AG04450 (cell line): ENCODE data around the gene GABRR3. TPM values are rescaled to one million over a fixed set of nuclear protein-coding genes. Genes with fewer than 3 reads are reported as not detected.

Experiments used
- CTCF ChIA-PET: fragments of 300-600, 350-600 bp; formaldehyde crosslinking; extraction: SDS; loops from one replicate; lab custom pipeline; 2022; ENCODE audit warnings: antibody characterized with exemption, inconsistent platforms; lab: Charles Lee
- POLR2A ChIA-PET: fragments of 350-600 bp; formaldehyde crosslinking; extraction: SDS; loops from one replicate; lab custom pipeline; 2021; ENCODE audit warnings: antibody characterized with exemption, inconsistent platforms; lab: Yijun Ruan, JAX
- DNase-seq: peaks from one replicate; pipeline ENCODE4 v3.0.0-alpha.2; 2011; ENCODE audit warnings: low read depth, low spot score
- H3K27ac ChIP-seq: one replicate; pipeline ENCODE4 v1.5.1; 2012; ENCODE audit warnings: low read depth, low read length, control low read depth
- H3K27me3 ChIP-seq: one replicate; pipeline ENCODE4 v1.6.0; 2012; ENCODE audit warnings: low read length; ENCODE audit not compliant: control insufficient read depth, insufficient read depth
- H3K4me3 ChIP-seq: 2 replicates; pipeline ENCODE4 v1.5.1; 2011; ENCODE audit warnings: mild to moderate bottlenecking, low read depth, low read length, control low read depth
- H3K9me3 ChIP-seq: 2 replicates; pipeline ENCODE4 v1.5.1; 2012; ENCODE audit warnings: low read length; ENCODE audit not compliant: control insufficient read depth, insufficient read depth
- polyA plus RNA-seq: library from polyadenylated mRNA; depleted of rRNA; stranded (reverse); fragments of >200 nt; gene quantifications from 2 replicates; pipeline ENCODE4 v1.2.3, GENCODE V29; 2011
- TF ChIP-seq, protein P1 (sequence below): IDR thresholded peaks from 2 replicates; pipeline ENCODE4 v1.5.1; 2011; ENCODE audit warnings: low read depth, low read length, control low read depth, inconsistent platforms

Gene GABRR3
- polyA plus RNA-seq, 1 experiment, result not detected

DNA sequence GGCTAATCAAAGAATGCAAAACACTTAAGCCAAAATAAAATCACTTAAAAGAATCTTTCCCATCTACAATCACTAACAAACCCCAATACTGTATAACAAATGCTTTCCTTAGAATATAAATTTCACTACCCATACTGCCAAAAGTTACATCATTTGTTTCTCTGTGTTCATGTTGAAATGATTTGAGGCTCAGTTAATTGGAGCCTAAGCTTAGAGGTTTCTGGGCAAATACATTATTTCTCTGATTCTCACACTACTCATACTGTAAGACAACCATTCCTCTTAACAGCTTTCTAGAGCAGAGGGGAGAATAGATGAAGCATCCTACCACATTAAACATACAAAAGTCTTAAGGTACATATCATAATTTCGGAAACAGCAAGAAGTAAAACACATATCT lies 65.0 kb downstream of the GABRR3 start:
- CTCF ChIA-PET, result interaction anchor here (1.2 to 1.9 kb wide), 2 partner anchors 52 to 251 kb away, joined by 5 to 8 read pairs; no protein-coding TSS in a partner anchor
- H3K4me3 ChIP-seq, result no peak overlapping the region
- TF ChIP-seq, protein P1, sequence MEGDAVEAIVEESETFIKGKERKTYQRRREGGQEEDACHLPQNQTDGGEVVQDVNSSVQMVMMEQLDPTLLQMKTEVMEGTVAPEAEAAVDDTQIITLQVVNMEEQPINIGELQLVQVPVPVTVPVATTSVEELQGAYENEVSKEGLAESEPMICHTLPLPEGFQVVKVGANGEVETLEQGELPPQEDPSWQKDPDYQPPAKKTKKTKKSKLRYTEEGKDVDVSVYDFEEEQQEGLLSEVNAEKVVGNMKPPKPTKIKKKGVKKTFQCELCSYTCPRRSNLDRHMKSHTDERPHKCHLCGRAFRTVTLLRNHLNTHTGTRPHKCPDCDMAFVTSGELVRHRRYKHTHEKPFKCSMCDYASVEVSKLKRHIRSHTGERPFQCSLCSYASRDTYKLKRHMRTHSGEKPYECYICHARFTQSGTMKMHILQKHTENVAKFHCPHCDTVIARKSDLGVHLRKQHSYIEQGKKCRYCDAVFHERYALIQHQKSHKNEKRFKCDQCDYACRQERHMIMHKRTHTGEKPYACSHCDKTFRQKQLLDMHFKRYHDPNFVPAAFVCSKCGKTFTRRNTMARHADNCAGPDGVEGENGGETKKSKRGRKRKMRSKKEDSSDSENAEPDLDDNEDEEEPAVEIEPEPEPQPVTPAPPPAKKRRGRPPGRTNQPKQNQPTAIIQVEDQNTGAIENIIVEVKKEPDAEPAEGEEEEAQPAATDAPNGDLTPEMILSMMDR, result no peak
- POLR2A ChIA-PET, result no interaction called here
- H3K27ac ChIP-seq, result no peak overlapping the region
- H3K27me3 ChIP-seq, result no peaks in the 10 kb centered on the region
- no peaks in the 10 kb centered on the region for H3K9me3 ChIP-seq
- DNase-seq, result no peak

DNA sequence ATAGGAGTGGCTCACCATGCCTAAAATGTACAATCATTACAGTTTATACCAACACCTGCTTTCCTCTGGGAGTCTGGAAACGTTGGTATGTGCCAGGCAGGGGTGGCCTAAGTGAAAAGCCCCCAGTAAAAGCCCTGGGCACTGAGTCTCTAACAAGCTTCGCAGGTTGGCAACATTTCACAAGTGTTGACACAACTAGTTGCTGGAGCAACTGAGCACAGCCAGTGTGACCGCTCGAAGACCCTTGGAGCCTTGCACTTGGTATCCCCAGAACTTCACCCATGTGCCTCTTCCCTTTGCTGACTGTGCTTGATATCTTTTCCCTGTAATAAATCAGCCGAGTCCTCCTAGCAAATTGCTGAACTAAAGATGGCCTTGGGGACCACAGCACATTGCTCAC lies 65.6 kb downstream of the GABRR3 start:
- no peaks in the 10 kb centered on the region for H3K27me3 ChIP-seq
- TF ChIP-seq, protein P1, result no peak
- POLR2A ChIA-PET, result no interaction called here
- CTCF ChIA-PET, result no interaction called here
- no peaks in the 10 kb centered on the region for H3K9me3 ChIP-seq
- H3K27ac ChIP-seq, result no peak overlapping the region
- no peak overlapping the region for H3K4me3 ChIP-seq
- DNase-seq, result no peak

- ChIA-PET CTCF (interaction anchor here (0.8 kb wide), 1 partner anchor 71 kb away, joined by 3 read pairs; no protein-coding TSS in a partner anchor), POLR2A (no interaction called here)
These were observed 66.7 kb downstream of the GABRR3 start for GRCh38 chr3:97968376-97968775.

GRCh38 chr3:97967966-97968365 lies 67.1 kb downstream of the GABRR3 start:
- DNase-seq, result no peak
- POLR2A ChIA-PET, result no interaction called here
- Histone ChIP-seq H3K4me3 (no peak overlapping the region), H3K27me3 (no peaks in the 10 kb centered on the region), H3K27ac (no peak overlapping the region), H3K9me3 (no peaks in the 10 kb centered on the region)
- CTCF ChIA-PET, result interaction anchor here (0.8 to 1.1 kb wide), 2 partner anchors 72 to 96 kb away, joined by 3 read pairs; no protein-coding TSS in a partner anchor
- TF ChIP-seq, protein P1, result no peak

More at GRCh38 chr3:97968376-97968775, 66.7 kb downstream of the GABRR3 start:
- H3K27ac ChIP-seq, result no peak overlapping the region
- H3K27me3 ChIP-seq, result no peaks in the 10 kb centered on the region
- no peaks in the 10 kb centered on the region for H3K9me3 ChIP-seq
- DNase-seq, result no peak
- H3K4me3 ChIP-seq, result no peak overlapping the region
- TF ChIP-seq, protein P1, result no peak

GRCh38 chr3:97960993-97961766 lies 73.9 kb downstream of the GABRR3 start:
- ChIA-PET CTCF (interaction anchor here (1.3 kb wide), 1 partner anchor 62 kb away, joined by 3 read pairs; no protein-coding TSS in a partner anchor), POLR2A (no interaction called here)
- no peak overlapping the region for H3K4me3 ChIP-seq
- H3K27ac ChIP-seq, result no peak overlapping the region
- H3K9me3 ChIP-seq, result no peaks in the 10 kb centered on the region
- H3K27me3 ChIP-seq, result no peaks in the 10 kb centered on the region
- TF ChIP-seq, protein P1, result no peak
- no peak for DNase-seq
